SK-N-SH (cell line): ENCODE measurements around the gene SLC8A2. TPM values are rescaled to one million over a fixed set of nuclear protein-coding genes. Genes with fewer than 3 reads are reported as not detected.

Experiments used
- CTCF ChIA-PET: fragments of 300-600, 350-600 bp; formaldehyde crosslinking; extraction: SDS; loops from one replicate; lab custom pipeline; 2021; lab: Yijun Ruan, JAX
- POLR2A ChIA-PET: fragments of 350-600 bp; sonication (Branson Sonifier 250); formaldehyde crosslinking; extraction: SDS; loops from one replicate; lab custom pipeline; 2020; ENCODE audit warnings: antibody characterized with exemption, inconsistent platforms; lab: Yijun Ruan, JAX
- DNase-seq: peaks from one replicate; pipeline ENCODE4 v3.0.0; 2012
- H2AFZ ChIP-seq: fragments of 200-600 bp; sonication (generic); 2 replicates; pipeline ENCODE4 v1.8.1; 2016; ENCODE audit warnings: antibody characterized with exemption, mild to moderate bottlenecking, low read depth
- H3F3A ChIP-seq: fragments of 200-600 bp; sonication (generic); replicated peaks from 2 replicates; pipeline ENCODE3; 2016; ENCODE audit warnings: antibody characterized with exemption, mild to moderate bottlenecking; ENCODE audit not compliant: insufficient read depth
- H3K27ac ChIP-seq, 2 experiments: fragments of 200-500 bp in 1 of 2; fragments of 200-600 bp in 1 of 2; sonication (Bioruptor generic) in 1 of 2; sonication (generic), shearing (Covaris generic) in 1 of 2; 2 replicates each; pipeline versions ENCODE4 v1.5.1 to v1.6.1; 2014 to 2016; ENCODE audit warnings: low read depth in 2 of 2, inconsistent platforms in 1 of 2, low read length in 1 of 2, mild to moderate bottlenecking in 1 of 2, mixed read lengths in 1 of 2
- H3K27me3 ChIP-seq: fragments of 200-600 bp; sonication (generic), shearing (Covaris generic); 2 replicates; pipeline ENCODE4 v1.6.1; 2016; ENCODE audit warnings: mixed run types; ENCODE audit not compliant: insufficient read depth
- H3K36me3 ChIP-seq, 2 experiments: fragments of 200-500 bp in 1 of 2; fragments of 200-600 bp in 1 of 2; sonication (Bioruptor generic) in 1 of 2; sonication (generic) in 1 of 2; replicated peaks in 1 of 2; 2 replicates each; pipeline versions ENCODE3 to v1.5.1; 2014 to 2016; ENCODE audit warnings: low read length in 1 of 2, mild to moderate bottlenecking in 1 of 2; ENCODE audit not compliant: insufficient read depth in 2 of 2, control insufficient read depth in 1 of 2
- H3K4me1 ChIP-seq, 2 experiments: fragments of 200-500 bp in 1 of 2; fragments of 200-600 bp in 1 of 2; sonication (Bioruptor generic) in 1 of 2; sonication (generic), shearing (Covaris generic) in 1 of 2; 2 replicates each; pipeline versions ENCODE4 v1.5.1 to v1.6.1; 2014 to 2016; ENCODE audit warnings: low read depth in 1 of 2, low read length in 1 of 2, mixed run types in 1 of 2; ENCODE audit not compliant: insufficient read depth in 2 of 2, control insufficient read depth in 1 of 2
- H3K4me2 ChIP-seq: fragments of 200-600 bp; sonication (generic), shearing (Covaris generic); 2 replicates; pipeline ENCODE4 v1.6.1; 2017; ENCODE audit warnings: mixed run types
- H3K4me3 ChIP-seq, 2 experiments: fragments of 200-500 bp in 1 of 2; fragments of 200-600 bp in 1 of 2; sonication (Bioruptor generic) in 1 of 2; sonication (generic), shearing (Covaris generic) in 1 of 2; 2 replicates each; pipeline versions ENCODE4 v1.5.1 to v1.8.1; 2014 to 2016; ENCODE audit warnings: low read depth in 2 of 2, inconsistent platforms in 1 of 2, low read length in 1 of 2, mild to moderate bottlenecking in 1 of 2, mixed read lengths in 1 of 2, moderate library complexity in 1 of 2
- H3K79me2 ChIP-seq: fragments of 200-600 bp; sonication (generic); 2 replicates; pipeline ENCODE4 v1.8.1; 2017; ENCODE audit warnings: mild to moderate bottlenecking; ENCODE audit not compliant: insufficient read depth
- H3K9ac ChIP-seq: fragments of 200-600 bp; sonication (generic); 2 replicates; pipeline ENCODE4 v1.6.1; 2017; ENCODE audit warnings: mixed run types
- H3K9me2 ChIP-seq: fragments of 200-600 bp; sonication (generic); 2 replicates; pipeline ENCODE4 v1.6.1; 2017; ENCODE audit warnings: mixed run types
- H3K9me3 ChIP-seq: fragments of 200-600 bp; sonication (generic); 2 replicates; pipeline ENCODE4 v1.6.1; 2017; ENCODE audit warnings: mixed run types, mild to moderate bottlenecking, moderate library complexity
- H4K20me1 ChIP-seq: fragments of 200-600 bp; sonication (generic); 2 replicates; pipeline ENCODE4 v1.6.1; 2017; ENCODE audit warnings: mild to moderate bottlenecking, mixed run types; ENCODE audit not compliant: insufficient read depth
- CHD2 ChIP-seq: fragments of 150-350 bp; IDR thresholded peaks from 2 replicates; pipeline ENCODE4 v1.6.1; 2018; ENCODE audit warnings: low read length; ENCODE audit not compliant: partially characterized antibody
- FOSL2 ChIP-seq: IDR thresholded peaks from 2 replicates; pipeline ENCODE4 v1.4.0; 2012; ENCODE audit warnings: low read depth, mild to moderate bottlenecking, moderate library complexity, borderline replicate concordance
- FOXJ3 ChIP-seq: sonication (generic); formaldehyde crosslinking; IDR thresholded peaks from 2 replicates; pipeline ENCODE4 v1.5.1; 2020; ENCODE audit warnings: mild to moderate bottlenecking, missing genetic modification reagents
- GATA2 ChIP-seq: sonication (generic); formaldehyde crosslinking; IDR thresholded peaks from 2 replicates; pipeline ENCODE4 v1.5.0; 2020; ENCODE audit warnings: mild to moderate bottlenecking, missing genetic modification reagents
- JUND ChIP-seq: IDR thresholded peaks from 2 replicates; pipeline ENCODE4 v1.4.0; 2012
- MAX ChIP-seq: IDR thresholded peaks from 2 replicates; pipeline ENCODE4 v1.4.0; 2012; ENCODE audit warnings: low read depth
- NFIC ChIP-seq: IDR thresholded peaks from 2 replicates; pipeline ENCODE4 v1.4.0; 2012; ENCODE audit warnings: borderline replicate concordance
- RCOR1 ChIP-seq: fragments of 150-350 bp; IDR thresholded peaks from 2 replicates; pipeline ENCODE4 v1.6.1; 2017; ENCODE audit warnings: antibody characterized with exemption, low read length
- RFX5 ChIP-seq: IDR thresholded peaks from 2 replicates; pipeline ENCODE4 v1.6.1; 2012; ENCODE audit warnings: mild to moderate bottlenecking, improper control_type of control experiment, low read length
- TAF1 ChIP-seq: IDR thresholded peaks from 2 replicates; pipeline ENCODE4 v1.6.1; 2012; ENCODE audit warnings: low read depth, mild to moderate bottlenecking, low read length, moderate library complexity, borderline replicate concordance
- TEAD4 ChIP-seq: IDR thresholded peaks from 2 replicates; pipeline ENCODE4 v1.4.0; 2012; ENCODE audit warnings: mild to moderate bottlenecking, borderline replicate concordance; ENCODE audit not compliant: insufficient read depth
- YY1 ChIP-seq: IDR thresholded peaks from 2 replicates; pipeline ENCODE4 v1.4.0; 2012; ENCODE audit warnings: low read depth, mild to moderate bottlenecking
- ZBTB33 ChIP-seq: IDR thresholded peaks from 2 replicates; pipeline ENCODE4 v1.4.0; 2012; ENCODE audit warnings: low read depth, borderline replicate concordance
- WGBS: methylation state at CpG from one replicate; pipeline ENCODE4 v1.1.6; 2017; ENCODE audit warnings: low lambda C conversion rate; 5-methylcytosine and 5-hydroxymethylcytosine counted together
- polyA plus RNA-seq, 3 experiments: library from polyadenylated mRNA; depleted of rRNA; stranded (reverse); fragments of >200 nt; gene quantifications; 2 replicates each; pipeline ENCODE4 v1.2.3, GENCODE V29; 2012
- TF ChIP-seq, protein P1 (sequence below): IDR thresholded peaks from 2 replicates; pipeline ENCODE4; 2012
- TF ChIP-seq, protein P2 (sequence below): fragments of 200-600 bp; sonication (generic); IDR thresholded peaks from 2 replicates; pipeline ENCODE4 v1.6.1; 2017; ENCODE audit warnings: antibody characterized with exemption, mild to moderate bottlenecking, moderate library complexity

SLC8A2 gene
- polyA plus RNA-seq, 1 of the 3 experiments (the other 2 are of a cell fraction), result 0.58 TPM

GRCh38 chr19:47405197-47405550 lies 66.5 kb downstream of the SLC8A2 start:
- Histone ChIP-seq H3F3A (no peaks in the 10 kb centered on the region), H3K27ac (no peak overlapping the region), H3K4me3 (no peak overlapping the region), H3K27me3 (no peaks in the 10 kb centered on the region), H3K9me2 (no peaks in the 10 kb centered on the region), H3K36me3 (peaks cover 7 to 15% of the 10 kb centered on the region in 2 experiments), H2AFZ (no peak overlapping the region), H3K4me2 (no peak overlapping the region), H3K4me1 (no peaks in the 10 kb centered on the region), H4K20me1 (0 out of 2 replicates have a peak, but pooled peaks cover 4% of the 10 kb centered on the region), H3K79me2 (no peaks in the 10 kb centered on the region), H3K9me3 (no peaks in the 10 kb centered on the region), H3K9ac (no peak overlapping the region)
- DNase-seq, result no peak
- TF ChIP-seq TEAD4, result no peak
- no peak for TF ChIP-seq CHD2
- POLR2A ChIA-PET, result no interaction called here
- CTCF ChIA-PET, result interaction anchor here (2.1 kb wide), 1 partner anchor 14 kb away, joined by 8 read pairs; no protein-coding TSS in a partner anchor
- WGBS, result 94% methylated on average over 4 of the region's 4 CpGs

DNA sequence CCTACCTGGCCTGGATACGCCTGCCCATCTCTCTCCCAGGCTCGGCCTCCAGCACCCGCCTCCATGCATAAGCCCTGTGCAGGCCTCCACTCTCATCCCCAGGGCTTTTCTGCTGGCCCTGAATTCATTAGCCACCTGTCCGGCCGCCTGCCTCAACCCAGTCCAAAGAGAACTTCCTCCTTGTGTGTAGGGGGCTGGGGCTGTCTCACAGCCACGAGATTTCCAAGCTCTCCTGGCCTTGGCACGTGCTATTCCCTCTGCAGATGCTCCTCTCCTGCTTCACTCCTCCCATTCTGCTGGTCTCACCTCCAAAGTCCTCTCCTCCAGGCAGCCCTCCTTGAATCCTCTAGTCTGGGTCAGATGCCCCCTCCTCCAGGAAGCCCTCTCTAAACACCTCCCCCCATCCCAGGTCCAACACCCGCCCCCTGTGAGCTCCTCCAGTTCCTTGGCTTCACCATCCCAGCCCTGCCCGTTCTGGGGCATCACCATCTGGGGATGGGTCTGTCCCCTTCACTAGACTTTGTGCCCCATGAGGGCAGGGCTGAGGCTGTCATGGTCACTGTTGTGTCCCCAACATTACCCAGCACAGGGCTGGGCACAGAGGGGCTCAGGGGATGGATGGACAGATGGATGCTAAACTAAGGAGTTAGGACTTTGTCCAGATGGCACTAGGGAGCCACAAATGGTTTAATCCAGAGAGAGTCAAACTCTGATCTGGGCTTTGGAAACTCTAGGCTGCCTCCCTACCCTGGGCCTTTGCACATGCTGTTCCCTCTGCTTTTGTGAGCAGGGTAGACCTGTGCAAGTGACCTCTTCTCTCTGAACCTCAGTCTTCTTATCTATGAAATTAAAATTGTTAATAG lies 67.1 kb downstream of the SLC8A2 start:
- no peak overlapping the region for H3K4me3 ChIP-seq
- POLR2A ChIA-PET, result no interaction called here
- no peak overlapping the region for H3K9ac ChIP-seq
- 89% methylated on average over 9 of the region's 9 CpGs for WGBS
- 0 out of 2 replicates have a peak, but pooled peaks cover 4% of the 10 kb centered on the region for H4K20me1 ChIP-seq
- no peaks in the 10 kb centered on the region for H3K27me3 ChIP-seq
- no peaks in the 10 kb centered on the region for H3K9me3 ChIP-seq
- no peak for TF ChIP-seq RCOR1
- H3K4me2 ChIP-seq, result no peak overlapping the region
- no peak overlapping the region for H2AFZ ChIP-seq
- H3K9me2 ChIP-seq, result no peaks in the 10 kb centered on the region
- no peak overlapping the region for H3K27ac ChIP-seq
- H3K79me2 ChIP-seq, result no peaks in the 10 kb centered on the region
- no peak for DNase-seq
- H3K36me3 ChIP-seq, result peaks cover 7 to 15% of the 10 kb centered on the region in 2 experiments
- CTCF ChIA-PET, result interaction anchor here (0.8 to 2.1 kb wide), 2 partner anchors 13 to 55 kb away, joined by 3 to 8 read pairs; partner anchors contain the start of gene DHX34
- no peaks in the 10 kb centered on the region for H3K4me1 ChIP-seq
- H3F3A ChIP-seq, result no peaks in the 10 kb centered on the region

DNA sequence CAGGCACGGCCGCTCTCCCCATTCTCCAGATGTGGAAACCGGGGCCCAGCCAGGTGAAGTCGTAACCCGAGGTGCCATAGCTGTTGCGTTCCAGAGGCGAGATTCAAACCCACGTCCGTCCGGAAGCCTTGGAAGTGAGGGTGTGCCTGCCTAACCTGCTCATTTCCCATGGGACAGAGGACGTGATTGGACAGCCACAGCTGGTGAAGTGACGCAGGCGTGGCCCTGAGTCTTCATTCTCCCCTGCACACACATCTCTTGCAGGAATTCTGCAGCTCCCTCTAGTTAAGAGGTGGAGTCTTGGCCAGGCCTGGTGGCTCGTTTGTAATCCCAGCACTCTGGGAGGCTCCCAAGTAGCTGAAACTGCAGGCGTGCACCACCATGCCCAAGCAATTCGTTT lies 69.2 kb downstream of the SLC8A2 start:
- peaks cover 5% of the 10 kb centered on the region in 2 experiments for H3K36me3 ChIP-seq
- no peaks in the 10 kb centered on the region for H3K9me2 ChIP-seq
- no peaks in the 10 kb centered on the region for H3K9me3 ChIP-seq
- no peak overlapping the region for H3K9ac ChIP-seq
- H3K4me2 ChIP-seq, result no peak overlapping the region
- POLR2A ChIA-PET, result interaction anchor here (0.9 kb wide), 1 partner anchor 54 kb away, joined by 3 read pairs; the partner anchor contains the start of gene DHX34
- WGBS, result 91% methylated on average over 12 of the region's 16 CpGs
- no peaks in the 10 kb centered on the region for H3F3A ChIP-seq
- H3K27ac ChIP-seq, result no peak overlapping the region
- H3K4me3 ChIP-seq, result no peak overlapping the region
- H2AFZ ChIP-seq, result no peak overlapping the region
- DNase-seq, result no peak
- no peaks in the 10 kb centered on the region for H3K79me2 ChIP-seq
- H3K27me3 ChIP-seq, result no peaks in the 10 kb centered on the region
- 0 out of 2 replicates have a peak, but pooled peaks cover 4% of the 10 kb centered on the region for H4K20me1 ChIP-seq
- peaks cover 0 to 7% of the 10 kb centered on the region in 2 experiments; a peak in 1 of 4 replicates for H3K4me1 ChIP-seq
- CTCF ChIA-PET, result interaction anchor here (5.6 kb wide), 1 partner anchor 12 kb away, joined by 38 read pairs; no protein-coding TSS in a partner anchor
- TF ChIP-seq JUND (no peak), ZBTB33 (no peak), NFIC (no peak), RFX5 (no peak), GATA2 (CRISPR knock-in tag) (no peak), MAX (no peak), FOXJ3 (CRISPR knock-in tag) (no peak), YY1 (no peak), FOSL2 (no peak), RCOR1 (no peak), TAF1 (no peak)
- TF ChIP-seq, protein P1, sequence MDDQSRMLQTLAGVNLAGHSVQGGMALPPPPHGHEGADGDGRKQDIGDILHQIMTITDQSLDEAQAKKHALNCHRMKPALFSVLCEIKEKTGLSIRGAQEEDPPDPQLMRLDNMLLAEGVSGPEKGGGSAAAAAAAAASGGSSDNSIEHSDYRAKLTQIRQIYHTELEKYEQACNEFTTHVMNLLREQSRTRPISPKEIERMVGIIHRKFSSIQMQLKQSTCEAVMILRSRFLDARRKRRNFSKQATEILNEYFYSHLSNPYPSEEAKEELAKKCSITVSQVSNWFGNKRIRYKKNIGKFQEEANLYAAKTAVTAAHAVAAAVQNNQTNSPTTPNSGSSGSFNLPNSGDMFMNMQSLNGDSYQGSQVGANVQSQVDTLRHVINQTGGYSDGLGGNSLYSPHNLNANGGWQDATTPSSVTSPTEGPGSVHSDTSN, result no peak
- TF ChIP-seq, protein P2, sequence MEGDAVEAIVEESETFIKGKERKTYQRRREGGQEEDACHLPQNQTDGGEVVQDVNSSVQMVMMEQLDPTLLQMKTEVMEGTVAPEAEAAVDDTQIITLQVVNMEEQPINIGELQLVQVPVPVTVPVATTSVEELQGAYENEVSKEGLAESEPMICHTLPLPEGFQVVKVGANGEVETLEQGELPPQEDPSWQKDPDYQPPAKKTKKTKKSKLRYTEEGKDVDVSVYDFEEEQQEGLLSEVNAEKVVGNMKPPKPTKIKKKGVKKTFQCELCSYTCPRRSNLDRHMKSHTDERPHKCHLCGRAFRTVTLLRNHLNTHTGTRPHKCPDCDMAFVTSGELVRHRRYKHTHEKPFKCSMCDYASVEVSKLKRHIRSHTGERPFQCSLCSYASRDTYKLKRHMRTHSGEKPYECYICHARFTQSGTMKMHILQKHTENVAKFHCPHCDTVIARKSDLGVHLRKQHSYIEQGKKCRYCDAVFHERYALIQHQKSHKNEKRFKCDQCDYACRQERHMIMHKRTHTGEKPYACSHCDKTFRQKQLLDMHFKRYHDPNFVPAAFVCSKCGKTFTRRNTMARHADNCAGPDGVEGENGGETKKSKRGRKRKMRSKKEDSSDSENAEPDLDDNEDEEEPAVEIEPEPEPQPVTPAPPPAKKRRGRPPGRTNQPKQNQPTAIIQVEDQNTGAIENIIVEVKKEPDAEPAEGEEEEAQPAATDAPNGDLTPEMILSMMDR, result no peak
